NCI-H1105 treated with DMSO at 0.1 percent for 48 hours (cell line): ENCODE results near the gene COL1A2.
A peak's percentile ranks its signal among the peaks of the same experiment; 100 is the strongest.

Source experiments
- DNase-seq: peaks from one replicate; lab custom pipeline; 2025; lab: John Stamatoyannopoulos, UW

COL1A2 gene

GRCh38 chr7:94382746-94383145 lies 11.9 kb upstream of the COL1A2 start:
- DNase-seq = no peak

DNA sequence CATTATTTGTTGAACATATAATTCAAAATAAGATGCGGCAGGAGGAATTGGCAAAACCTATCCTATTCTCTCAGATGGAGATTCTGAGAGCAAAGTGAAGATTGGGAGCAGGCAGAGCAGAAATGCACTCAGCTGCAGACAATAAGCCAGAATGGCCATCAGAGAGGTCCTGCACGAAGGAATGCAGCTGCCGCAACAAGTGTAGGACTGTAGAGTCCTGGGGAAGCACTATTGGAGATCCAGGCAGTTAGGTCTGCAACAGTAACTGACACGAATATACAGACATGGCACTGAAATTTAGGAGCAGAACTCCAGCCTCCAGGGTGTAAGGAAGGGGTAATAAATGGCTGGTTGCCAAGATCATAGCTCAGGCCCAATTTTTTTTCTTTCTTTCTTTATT lies 10.4 kb upstream of the COL1A2 start:
- DNase-seq = no peak

- DNase-seq = no peak
Measured at GRCh38 chr7:94386416-94386815, 8.3 kb upstream of the COL1A2 start.

- no peak for DNase-seq
Measured at GRCh38 chr7:94388540-94388939, 6.2 kb upstream of the COL1A2 start.

DNA sequence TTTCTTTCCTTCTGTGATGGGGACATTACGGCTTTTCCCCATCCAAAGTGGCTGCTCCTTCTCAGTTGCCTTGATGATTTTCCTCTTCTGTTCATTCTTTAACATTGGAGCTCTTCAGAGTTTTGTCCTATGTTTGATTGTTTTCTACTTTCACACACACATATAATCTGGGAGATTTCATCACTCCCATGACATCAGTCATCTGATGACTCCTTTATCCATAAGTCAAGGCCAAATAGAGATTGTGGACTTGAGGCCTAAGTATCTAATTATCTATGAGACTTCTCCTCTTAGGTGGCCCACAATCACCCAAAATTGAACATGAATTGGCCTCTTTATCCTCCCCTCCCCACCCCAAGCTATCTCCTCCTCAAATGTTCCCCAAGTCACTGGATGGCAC lies 5.3 kb upstream of the COL1A2 start:
- no peak for DNase-seq

GRCh38 chr7:94391726-94392392 lies 2.8 kb upstream of the COL1A2 start:
- no peak for DNase-seq

- DNase-seq = no peak
Measured at GRCh38 chr7:94392393-94392786, 2.3 kb upstream of the COL1A2 start.

GRCh38 chr7:94393246-94394108 lies 1.2 kb upstream of the COL1A2 start:
- no peak for DNase-seq

- DNase-seq = no peak
Measured at GRCh38 chr7:94394109-94394436, 622 bp upstream of the COL1A2 start.

- peak; percentile 37 for DNase-seq
Measured at GRCh38 chr7:94395141-94396036, 694 bp downstream of the COL1A2 start.

- DNase-seq = no peak
Measured at GRCh38 chr7:94396037-94396431, 1.3 kb downstream of the COL1A2 start.

GRCh38 chr7:94396596-94396995 lies 1.9 kb downstream of the COL1A2 start:
- DNase-seq = peak; percentile 53

DNA sequence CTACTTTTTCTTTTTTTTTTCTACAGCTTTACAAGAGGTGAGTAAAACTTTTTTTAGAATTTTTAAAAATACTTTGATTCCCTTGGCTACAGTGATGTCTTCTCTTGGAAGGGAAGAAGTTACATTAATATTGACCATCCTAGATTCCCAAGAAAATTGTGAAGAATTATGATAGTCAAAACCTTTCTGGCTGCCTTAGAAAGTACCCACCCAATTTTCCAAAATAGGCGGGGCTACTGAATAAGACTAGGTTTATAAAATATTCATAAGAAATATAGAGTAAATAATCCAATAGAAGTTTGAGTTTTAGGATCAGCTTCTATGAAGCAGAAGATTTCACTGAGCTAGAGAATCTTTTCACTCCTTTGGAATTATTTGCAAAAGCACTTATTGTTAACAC lies 3.0 kb downstream of the COL1A2 start:
- DNase-seq = no peak

GRCh38 chr7:94398841-94399240 lies 4.1 kb downstream of the COL1A2 start:
- DNase-seq = no peak

- no peak for DNase-seq
Measured at GRCh38 chr7:94400022-94400421, 5.3 kb downstream of the COL1A2 start.

DNA sequence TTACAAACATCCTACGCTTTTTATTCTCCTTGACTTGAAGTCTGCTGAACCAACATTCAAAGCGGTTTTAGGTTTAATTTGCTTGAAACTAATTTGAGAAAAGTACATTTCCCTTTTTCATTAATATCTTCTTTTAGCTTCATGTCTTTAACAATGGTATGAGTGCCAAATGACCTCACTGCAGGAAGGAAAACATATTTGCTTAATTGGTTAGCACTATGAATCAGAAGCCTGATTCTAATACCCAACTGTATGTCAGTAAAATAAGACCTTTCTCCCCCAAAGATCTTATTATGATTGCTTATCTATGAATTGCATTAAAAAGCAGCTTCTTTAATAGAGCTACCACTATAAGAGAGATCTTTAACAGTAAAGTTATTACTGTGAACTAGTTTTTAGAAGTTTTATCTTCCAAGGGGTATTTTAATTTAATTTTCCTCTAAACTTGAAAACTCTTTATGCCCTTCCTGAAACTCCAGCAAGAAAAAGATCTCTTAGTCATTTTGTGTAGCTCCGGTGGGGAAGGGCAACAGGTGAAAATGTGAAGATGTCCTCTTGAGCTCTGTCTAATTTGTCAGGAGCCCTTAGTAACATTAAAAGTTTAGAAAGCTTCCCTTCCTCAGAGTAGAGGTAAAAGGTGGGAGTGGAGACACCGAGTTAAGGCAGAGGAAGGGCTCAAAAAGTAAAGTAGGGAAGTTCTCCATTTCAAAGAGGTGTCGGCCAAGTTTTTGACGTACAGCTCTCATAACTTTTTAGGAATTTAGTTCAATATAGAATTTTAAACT lies 6.1 kb downstream of the COL1A2 start:
- no peak for DNase-seq

DNA sequence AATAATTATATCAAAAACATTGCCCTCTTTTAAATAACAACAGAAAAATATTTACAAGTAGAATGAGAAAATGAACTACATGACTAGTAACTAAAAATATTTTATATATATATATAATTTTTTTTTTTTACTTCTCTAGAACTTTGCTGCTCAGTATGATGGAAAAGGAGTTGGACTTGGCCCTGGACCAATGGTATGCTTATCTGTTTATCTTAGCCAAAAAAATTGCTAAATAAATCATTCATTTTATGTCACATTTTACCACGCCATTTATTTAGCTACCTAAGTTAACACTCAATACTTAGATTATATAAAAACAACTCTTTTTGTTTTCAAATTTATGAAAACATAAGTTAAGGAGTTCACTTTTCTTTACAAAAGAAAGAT lies 6.7 kb downstream of the COL1A2 start:
- no peak for DNase-seq

DNA sequence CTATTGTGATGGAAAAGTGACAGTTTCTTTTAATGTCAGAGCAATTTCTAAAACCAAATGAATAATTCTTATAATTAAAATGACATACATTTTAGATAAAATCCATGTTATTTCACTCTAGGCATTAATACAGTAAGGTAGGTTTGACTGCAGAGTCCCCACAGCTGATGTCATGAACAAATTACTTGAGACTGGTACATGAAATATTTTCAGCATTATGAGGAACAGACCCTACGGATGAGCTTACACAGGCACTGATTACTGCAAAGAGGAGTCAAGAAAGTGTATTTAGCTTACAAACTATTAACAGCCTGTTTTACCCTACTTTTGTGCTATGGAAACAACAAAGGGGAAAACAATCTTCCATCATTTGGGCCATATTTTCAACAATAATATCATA lies 8.9 kb downstream of the COL1A2 start:
- no peak for DNase-seq

DNA sequence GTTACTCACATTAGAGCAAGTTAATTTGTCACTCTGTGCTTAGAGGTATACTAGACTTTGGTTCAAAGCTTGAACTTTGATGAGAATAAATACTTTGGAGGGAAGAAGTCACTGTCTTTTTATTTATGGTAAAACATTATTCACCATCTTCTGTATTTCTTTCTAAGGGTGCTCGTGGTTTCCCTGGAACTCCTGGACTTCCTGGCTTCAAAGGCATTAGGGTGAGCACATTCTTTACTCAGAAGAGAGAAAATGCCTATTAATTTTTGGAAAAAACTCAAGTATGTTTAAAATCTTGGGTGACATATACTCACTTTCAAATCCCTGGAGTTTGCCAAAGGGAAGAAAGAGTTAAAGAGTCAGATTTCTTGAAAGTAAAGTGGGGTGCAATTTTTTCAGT lies 10.8 kb downstream of the COL1A2 start:
- no peak for DNase-seq

DNA sequence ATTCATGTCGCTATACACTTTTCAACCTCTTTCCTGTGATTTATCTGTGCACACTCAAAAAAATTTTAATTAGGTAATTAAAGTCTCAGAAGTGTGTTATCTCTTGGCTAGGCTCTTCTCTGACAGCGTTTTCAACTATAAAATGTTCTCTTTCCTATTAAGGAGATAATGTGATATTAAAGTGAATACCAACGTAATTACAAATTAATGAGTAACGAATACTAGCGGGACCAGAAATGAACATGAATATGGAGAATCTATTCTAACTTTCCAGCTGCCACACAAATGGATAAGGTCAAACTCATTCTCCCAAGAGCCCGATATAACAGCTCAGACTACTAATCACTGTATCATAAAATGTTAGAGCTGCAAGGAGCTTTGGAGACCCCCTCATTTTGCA lies 12.0 kb downstream of the COL1A2 start:
- DNase-seq = peak; percentile 9

DNA sequence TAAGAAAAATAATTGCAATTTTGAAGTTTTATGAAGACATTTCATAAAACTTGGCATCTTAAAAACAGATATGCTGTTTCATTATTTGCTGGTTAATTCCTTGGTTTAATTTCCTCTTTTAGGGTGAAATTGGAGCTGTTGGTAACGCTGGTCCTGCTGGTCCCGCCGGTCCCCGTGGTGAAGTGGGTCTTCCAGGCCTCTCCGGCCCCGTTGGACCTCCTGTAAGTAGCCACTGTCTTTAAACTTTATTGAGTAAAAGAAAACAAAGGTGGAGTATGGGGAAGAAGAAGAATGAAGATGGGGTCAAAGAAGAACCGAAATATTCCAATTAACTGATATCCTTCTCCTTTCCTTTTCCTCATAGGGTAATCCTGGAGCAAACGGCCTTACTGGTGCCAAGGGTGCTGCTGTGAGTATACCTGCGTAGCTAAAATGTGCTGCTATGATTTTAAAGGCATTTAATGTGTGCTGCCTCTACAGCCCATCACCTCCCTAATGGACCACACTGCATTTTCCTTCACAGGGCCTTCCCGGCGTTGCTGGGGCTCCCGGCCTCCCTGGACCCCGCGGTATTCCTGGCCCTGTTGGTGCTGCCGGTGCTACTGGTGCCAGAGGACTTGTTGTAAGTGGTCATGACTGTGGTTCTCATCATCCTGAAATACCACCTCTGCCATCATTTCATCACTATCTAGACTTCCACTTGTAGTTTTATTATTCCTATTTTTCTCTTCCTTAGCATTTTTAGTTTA lies 14.7 kb downstream of the COL1A2 start:
- DNase-seq = no peak
